H9 (cell line): ENCODE measurements around the gene TRMT44. TPM values are rescaled to one million over a fixed set of nuclear protein-coding genes. Genes with fewer than 3 reads are reported as not detected.

Experiments
- DNase-seq: peaks from one replicate; pipeline ENCODE4 v3.0.0-alpha.2; 2017
- H2AFZ ChIP-seq: one replicate; pipeline ENCODE4 v1.6.1; 2013; ENCODE audit warnings: mild to moderate bottlenecking, low read length, control low read depth, moderate library complexity
- H2AK5ac ChIP-seq: 2 replicates; pipeline ENCODE4 v1.6.1; 2013; ENCODE audit warnings: low read length, control low read depth, mixed read lengths; ENCODE audit not compliant: insufficient read length
- H2BK120ac ChIP-seq: one replicate; pipeline ENCODE4 v1.6.1; 2013; ENCODE audit warnings: low read depth, mild to moderate bottlenecking, low read length, control low read depth, inconsistent platforms; ENCODE audit not compliant: poor library complexity, severe bottlenecking
- H2BK12ac ChIP-seq: 2 replicates; pipeline ENCODE4 v1.6.1; 2013; ENCODE audit warnings: low read length, control low read depth, mixed read lengths, low read depth; ENCODE audit not compliant: insufficient read length
- H2BK15ac ChIP-seq: 2 replicates; pipeline ENCODE4 v1.6.1; 2013; ENCODE audit warnings: low read depth, low read length, control low read depth
- H2BK20ac ChIP-seq: one replicate; pipeline ENCODE4 v1.6.1; 2013; ENCODE audit warnings: low read depth, mild to moderate bottlenecking, low read length, control low read depth, inconsistent platforms; ENCODE audit not compliant: poor library complexity, severe bottlenecking
- H2BK5ac ChIP-seq: 2 replicates; pipeline ENCODE4 v1.6.1; 2013; ENCODE audit warnings: low read length, control low read depth, mixed read lengths; ENCODE audit not compliant: insufficient read length
- H3K14ac ChIP-seq: 2 replicates; pipeline ENCODE4 v1.6.1; 2013; ENCODE audit warnings: low read length, control low read depth; ENCODE audit not compliant: insufficient read depth
- H3K18ac ChIP-seq: 2 replicates; pipeline ENCODE4 v1.6.1; 2013; ENCODE audit warnings: low read depth, mild to moderate bottlenecking, mixed read lengths, low read length, control low read depth; ENCODE audit not compliant: insufficient read length
- H3K23ac ChIP-seq: 2 replicates; pipeline ENCODE4 v1.6.1; 2013; ENCODE audit warnings: low read length, control low read depth, mixed read lengths, low read depth; ENCODE audit not compliant: insufficient read length
- H3K23me2 ChIP-seq: 2 replicates; pipeline ENCODE4 v1.6.1; 2013; ENCODE audit warnings: low read depth, mild to moderate bottlenecking, mixed read lengths, low read length, control low read depth; ENCODE audit not compliant: insufficient read length, poor library complexity, severe bottlenecking
- H3K27ac ChIP-seq: 2 replicates; pipeline ENCODE4 v1.5.1; 2013; ENCODE audit warnings: low read length, control low read depth, mixed read lengths, low read depth; ENCODE audit not compliant: insufficient read length
- H3K27me3 ChIP-seq: 2 replicates; pipeline ENCODE4 v1.6.1; 2013; ENCODE audit warnings: low read length, control low read depth, inconsistent platforms; ENCODE audit not compliant: insufficient read depth
- H3K4ac ChIP-seq: 2 replicates; pipeline ENCODE4 v1.6.1; 2013; ENCODE audit warnings: low read depth, mild to moderate bottlenecking, control low read depth, inconsistent platforms, low read length, moderate library complexity
- H3K4me1 ChIP-seq: 2 replicates; pipeline ENCODE4 v1.6.1; 2013; ENCODE audit warnings: low read length, control low read depth, inconsistent platforms; ENCODE audit not compliant: insufficient read depth
- H3K4me2 ChIP-seq: 2 replicates; pipeline ENCODE4 v1.6.1; 2013; ENCODE audit warnings: low read length, control low read depth, mixed read lengths; ENCODE audit not compliant: insufficient read length, insufficient read depth
- H3K56ac ChIP-seq: 2 replicates; pipeline ENCODE4 v1.6.1; 2013; ENCODE audit warnings: low read depth, mild to moderate bottlenecking, mixed read lengths, low read length, control low read depth; ENCODE audit not compliant: insufficient read length
- H3K79me1 ChIP-seq: 2 replicates; pipeline ENCODE4 v1.6.1; 2013; ENCODE audit warnings: low read depth, mild to moderate bottlenecking, moderate library complexity, low read length, control low read depth, inconsistent platforms; ENCODE audit not compliant: insufficient read depth, poor library complexity, severe bottlenecking
- H3K79me2 ChIP-seq: 2 replicates; pipeline ENCODE4 v1.6.1; 2013; ENCODE audit warnings: low read length, control low read depth, inconsistent platforms; ENCODE audit not compliant: insufficient read depth
- H3K9ac ChIP-seq: 2 replicates; pipeline ENCODE4 v1.6.1; 2013; ENCODE audit warnings: low read length, control low read depth, mixed read lengths; ENCODE audit not compliant: insufficient read length; ENCODE audit errors: extremely low read depth
- H3K9me3 ChIP-seq: one replicate; pipeline ENCODE4 v1.6.1; 2013; ENCODE audit warnings: low read depth, low read length, inconsistent platforms; ENCODE audit not compliant: control insufficient read depth
- H3T11ph ChIP-seq: one replicate; pipeline ENCODE4 v1.6.1; 2013; ENCODE audit warnings: mild to moderate bottlenecking, low read length, control low read depth, inconsistent platforms
- H4K20me1 ChIP-seq: one replicate; pipeline ENCODE4 v1.6.1; 2013; ENCODE audit not compliant: control insufficient read depth, insufficient read length, insufficient read depth
- H4K5ac ChIP-seq: 2 replicates; pipeline ENCODE4 v1.6.1; 2013; ENCODE audit warnings: low read depth, mild to moderate bottlenecking, mixed read lengths, low read length, control low read depth; ENCODE audit not compliant: insufficient read length
- H4K8ac ChIP-seq: replicated peaks from 2 replicates; pipeline ENCODE4 v1.6.1; 2013; ENCODE audit warnings: low read length, control low read depth, mixed read lengths, low read depth; ENCODE audit not compliant: insufficient read length
- H4K91ac ChIP-seq: 2 replicates; pipeline ENCODE4 v1.6.1; 2013; ENCODE audit warnings: low read depth, mild to moderate bottlenecking, moderate library complexity, mixed read lengths, low read length, control low read depth; ENCODE audit not compliant: insufficient read length
- H3K27ac Mint-ChIP-seq, 3 experiments: 2 replicates in 2 of 3; 3 replicates in 1 of 3; pipeline ENCODE4 v1.8.0; 2020 to 2021; ENCODE audit warnings: mixed read lengths in 3 of 3, mild to moderate bottlenecking in 1 of 3, moderate library complexity in 1 of 3
- H3K27me3 Mint-ChIP-seq: 2 replicates; pipeline ENCODE4 v1.8.0; 2021; ENCODE audit warnings: low read depth, mild to moderate bottlenecking, moderate library complexity, mixed read lengths
- H3K36me3 Mint-ChIP-seq, 3 experiments: 2 replicates in 2 of 3; 3 replicates in 1 of 3; pipeline ENCODE4 v1.8.0; 2020 to 2021; ENCODE audit warnings: low read depth in 3 of 3, mixed read lengths in 3 of 3; ENCODE audit not compliant: insufficient read depth in 1 of 3
- H3K4me1 Mint-ChIP-seq, 2 experiments: 2 replicates each; pipeline ENCODE4 v1.8.0; 2020; ENCODE audit warnings: mixed read lengths in 2 of 2
- H3K4me3 Mint-ChIP-seq, 2 experiments: 2 replicates in 1 of 2; 3 replicates in 1 of 2; pipeline ENCODE4 v1.8.0; 2020 to 2021; ENCODE audit warnings: mild to moderate bottlenecking in 2 of 2, mixed read lengths in 2 of 2, moderate library complexity in 1 of 2
- H3K9me3 Mint-ChIP-seq, 2 experiments: 2 replicates in 1 of 2; 3 replicates in 1 of 2; pipeline ENCODE4 v1.8.0; 2020; ENCODE audit warnings: mild to moderate bottlenecking in 2 of 2, mixed read lengths in 2 of 2, moderate library complexity in 1 of 2
- CTCF ChIP-seq: fragments of 200-600 bp; sonication (generic); conservative IDR thresholded peaks from 3 replicates; pipeline ENCODE4 v1.8.0; 2021; ENCODE audit warnings: antibody characterized with exemption, mild to moderate bottlenecking
- WGBS: extraction: QIAGEN DNeasy Blood & Tissue Kit; methylation state at CpG from one replicate; pipeline ENCODE4 v1.1.7; 2013; ENCODE audit warnings: missing lambda C conversion rate, low lambda C conversion rate, mixed read lengths; ENCODE audit not compliant: insufficient read length; ENCODE audit errors: extremely low coverage; 5-methylcytosine and 5-hydroxymethylcytosine counted together
- total RNA-seq: library from RNA; stranded (reverse); gene quantifications from 2 replicates; pipeline ENCODE4 v1.2.1, GENCODE V29; 2021

Gene TRMT44
- total RNA-seq, 1 experiment from 2014 or later, result 22.8 TPM

DNA sequence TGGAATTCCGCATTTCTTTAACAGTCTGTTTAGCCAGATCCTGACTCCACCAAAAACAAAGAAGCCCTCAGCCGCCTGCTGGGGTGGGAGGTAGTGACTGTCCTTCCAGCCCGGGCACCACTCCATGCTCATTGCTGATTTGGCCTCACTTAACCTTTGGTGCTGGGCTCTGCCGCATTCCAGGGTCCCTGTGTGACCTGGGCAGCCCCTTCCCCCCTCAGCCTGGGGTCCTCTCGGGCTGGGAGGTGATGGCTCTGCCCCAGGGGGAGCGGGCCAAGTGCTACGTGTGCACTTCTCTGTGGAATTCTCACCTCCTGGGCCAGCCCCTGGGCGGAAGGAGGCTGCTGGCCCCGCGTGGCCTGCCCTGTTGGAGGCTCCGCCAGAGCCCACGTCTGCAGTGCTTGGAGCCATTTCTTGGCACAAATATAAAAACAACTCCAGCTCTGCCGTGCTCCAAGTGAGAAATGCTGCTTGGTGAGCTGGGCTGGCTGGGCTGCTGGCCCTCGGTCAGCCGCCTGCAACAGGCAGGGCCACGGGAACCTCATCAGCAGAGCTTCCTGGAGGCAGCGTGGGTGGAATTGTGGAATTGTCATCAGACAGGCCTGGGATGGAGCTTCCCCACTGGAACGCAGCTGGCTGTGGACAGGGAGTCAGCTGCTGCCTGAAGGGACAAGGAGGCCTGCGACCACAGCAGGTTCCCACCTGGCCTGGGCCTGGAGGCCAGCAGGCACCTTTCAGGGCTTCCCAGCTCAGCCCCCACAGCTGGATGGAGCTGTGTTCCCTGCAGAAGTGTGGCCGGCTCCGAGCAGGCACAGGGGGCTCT lies 66.0 kb downstream of the TRMT44 start:
- H3K4me1 ChIP-seq, result no peaks in the 10 kb centered on the region; the same call in 1 of the 2 replicates
- no peak overlapping the region for H2AK5ac ChIP-seq
- H4K20me1 ChIP-seq, result no peaks in the 10 kb centered on the region
- H3K79me2 ChIP-seq, result no peaks in the 10 kb centered on the region
- no peak overlapping the region for H2BK5ac ChIP-seq
- no peak overlapping the region for H3K9ac ChIP-seq
- H3K9me3 ChIP-seq, result no peaks in the 10 kb centered on the region
- H4K5ac ChIP-seq, result no peak overlapping the region
- peak overlapping the region in 2 of 3 experiments; percentile 67 to 85; a peak in 2 of 7 replicates for H3K27ac Mint-ChIP-seq
- no peak overlapping the region for H2BK15ac ChIP-seq
- H3T11ph ChIP-seq, result no peak overlapping the region
- no peak overlapping the region for H3K56ac ChIP-seq
- H2AFZ ChIP-seq, result no peak overlapping the region
- no CpG with 5 or more reads among the region's 21 CpGs for WGBS
- H2BK20ac ChIP-seq, result no peak overlapping the region
- H2BK12ac ChIP-seq, result no peak overlapping the region
- no peak overlapping the region for H3K23ac ChIP-seq
- H4K8ac ChIP-seq, result no peak overlapping the region
- peak; percentile 59 for DNase-seq
- H3K27ac ChIP-seq, result no peak overlapping the region
- no peaks in the 10 kb centered on the region for H3K79me1 ChIP-seq
- H3K36me3 Mint-ChIP-seq, result peaks cover 0 to 12% (median 1%) of the 10 kb centered on the region in 3 experiments; a peak in 3 of 7 replicates
- H3K4me3 Mint-ChIP-seq, result no peak overlapping the region; a peak in 1 of 5 replicates
- no peak overlapping the region for H3K4me2 ChIP-seq
- H3K27me3 Mint-ChIP-seq, result peaks cover 2% of the 10 kb centered on the region; the same call in 1 of the 2 replicates
- peak overlapping the region; percentile 27 for H3K18ac ChIP-seq
- no peak overlapping the region for H4K91ac ChIP-seq
- no peak overlapping the region for H2BK120ac ChIP-seq
- no peaks in the 10 kb centered on the region for H3K27me3 ChIP-seq
- peaks cover 36 to 41% of the 10 kb centered on the region in 2 experiments for H3K4me1 Mint-ChIP-seq
- H3K23me2 ChIP-seq, result no peaks in the 10 kb centered on the region
- H3K14ac ChIP-seq, result peak overlapping the region; percentile 62; the same call in 1 of the 2 replicates
- no peak for TF ChIP-seq CTCF
- no peak overlapping the region for H3K4ac ChIP-seq
- H3K9me3 Mint-ChIP-seq, result peaks cover 0 to 3% of the 10 kb centered on the region in 2 experiments
